Upper lobe of left lung (tissue), 6 donors: ENCODE data around the gene CRIP3. TPM values are rescaled to one million over a fixed set of nuclear protein-coding genes. Genes with fewer than 3 reads are reported as not detected.

Experiments
- ATAC-seq, 2 donors: fragments of 200-7000 bp; cut with Tn5 transposase; one replicate each; pipeline ENCODE4 v1.9.1; 2022; ENCODE audit warnings: mild to moderate bottlenecking in 2 of 2, moderate library complexity in 2 of 2; ENCODE audit not compliant: low FRiP score in 2 of 2
- DNase-seq, 2 donors: peaks; one replicate each; pipeline ENCODE4 v3.0.0-alpha.2; 2019 to 2020
- H3K27ac ChIP-seq, 4 donors: fragments of 200-600 bp; sonication (generic); one replicate each; pipeline ENCODE4 v1.5.1; 2016 to 2019
- H3K27me3 ChIP-seq, 4 donors: fragments of 200-600 bp; sonication (generic); one replicate each; pipeline ENCODE4 v1.5.1; 2017 to 2019
- H3K36me3 ChIP-seq, 4 donors: fragments of 200-600 bp; sonication (generic); one replicate each; pipeline ENCODE4 v1.5.1; 2016 to 2019
- H3K4me1 ChIP-seq, 4 donors: fragments of 200-600 bp; sonication (generic); one replicate each; pipeline ENCODE4 v1.5.1; 2018 to 2019
- H3K4me3 ChIP-seq, 4 donors: fragments of 200-600 bp; sonication (generic); one replicate each; pipeline ENCODE4 v1.5.1; 2017 to 2019; ENCODE audit warnings: mild to moderate bottlenecking in 2 of 4, moderate library complexity in 1 of 4
- H3K9me3 ChIP-seq, 4 donors: fragments of 200-600 bp; sonication (generic); one replicate each; pipeline ENCODE4 v1.5.1; 2018 to 2019
- EP300 ChIP-seq, 4 donors: sonication (generic); formaldehyde crosslinking; IDR thresholded peaks; one replicate each; pipeline ENCODE4 v1.5.1; 2017; ENCODE audit warnings: antibody characterized with exemption in 4 of 4, control low read depth in 2 of 4
- POLR2A ChIP-seq, 4 donors: fragments of 450-650 bp; IDR thresholded peaks; one replicate each; pipeline ENCODE4 v1.5.1; 2016 to 2017; ENCODE audit warnings: antibody characterized with exemption in 4 of 4, mild to moderate bottlenecking in 2 of 4
- POLR2AphosphoS5 ChIP-seq, 2 donors: sonication (generic); formaldehyde crosslinking; IDR thresholded peaks; one replicate each; pipeline ENCODE4 v1.5.1; 2017; ENCODE audit warnings: antibody characterized with exemption in 2 of 2
- whole genome bisulfite sequencing, 2 donors: methylation state at CpG; one replicate each; pipeline ENCODE4 v1.1.5; 2017 to 2018; 5-methylcytosine and 5-hydroxymethylcytosine counted together
- total RNA-seq, 6 donors: library from RNA; depleted of rRNA in 4 of 6; stranded (reverse); fragments of >200 nt in 4 of 6; gene quantifications; one replicate each; pipeline versions ENCODE4 v1.1.0 to v1.2.1, GENCODE V29; 2016 to 2021
- TF ChIP-seq, protein P1 (sequence below), 6 experiments: fragments of 450-650 bp in 4 of 6; fragments of 200-600 bp in 2 of 6; sonication (generic) in 2 of 6; IDR thresholded peaks; one replicate each; pipeline ENCODE4 v1.5.1; 2016 to 2019; ENCODE audit warnings: antibody characterized with exemption in 6 of 6
- donor health status: DM: no; HTN: no; CAD: no; lungs with moderate emphysema.
- donor health status: DM: no; HTN: yes; CAD: no; lungs with severe emphysema.

CRIP3 gene
- total RNA-seq, 6 donors from 2014 or later = 1.5 TPM; not detected in 5

DNA sequence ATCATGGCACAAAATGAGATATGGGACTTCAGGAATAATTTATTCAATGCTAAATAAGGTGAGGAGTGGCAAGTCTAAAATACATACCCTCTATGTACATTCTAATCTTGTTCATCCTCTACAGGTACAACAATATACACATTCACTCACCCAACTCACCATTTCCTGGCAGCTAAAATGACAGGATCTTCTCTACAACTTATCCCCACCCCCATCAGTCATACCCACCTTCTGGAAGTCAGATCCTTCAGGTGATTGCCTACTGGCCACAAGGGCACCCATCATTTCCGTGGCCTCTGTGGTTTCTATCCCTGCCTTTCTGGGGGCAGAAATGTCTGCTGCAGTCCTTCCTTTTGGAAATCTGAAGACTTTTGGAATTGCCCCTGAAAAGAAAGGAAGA is 22.8 kb upstream of the CRIP3 start:
- TF ChIP-seq EP300 (IDR thresholded peaks at IDR 0.05) (no peak), POLR2AphosphoS5 (IDR thresholded peaks at IDR 0.05) (no peak), POLR2A (IDR thresholded peaks at IDR 0.05) (no peak)
- TF ChIP-seq, protein P1, sequence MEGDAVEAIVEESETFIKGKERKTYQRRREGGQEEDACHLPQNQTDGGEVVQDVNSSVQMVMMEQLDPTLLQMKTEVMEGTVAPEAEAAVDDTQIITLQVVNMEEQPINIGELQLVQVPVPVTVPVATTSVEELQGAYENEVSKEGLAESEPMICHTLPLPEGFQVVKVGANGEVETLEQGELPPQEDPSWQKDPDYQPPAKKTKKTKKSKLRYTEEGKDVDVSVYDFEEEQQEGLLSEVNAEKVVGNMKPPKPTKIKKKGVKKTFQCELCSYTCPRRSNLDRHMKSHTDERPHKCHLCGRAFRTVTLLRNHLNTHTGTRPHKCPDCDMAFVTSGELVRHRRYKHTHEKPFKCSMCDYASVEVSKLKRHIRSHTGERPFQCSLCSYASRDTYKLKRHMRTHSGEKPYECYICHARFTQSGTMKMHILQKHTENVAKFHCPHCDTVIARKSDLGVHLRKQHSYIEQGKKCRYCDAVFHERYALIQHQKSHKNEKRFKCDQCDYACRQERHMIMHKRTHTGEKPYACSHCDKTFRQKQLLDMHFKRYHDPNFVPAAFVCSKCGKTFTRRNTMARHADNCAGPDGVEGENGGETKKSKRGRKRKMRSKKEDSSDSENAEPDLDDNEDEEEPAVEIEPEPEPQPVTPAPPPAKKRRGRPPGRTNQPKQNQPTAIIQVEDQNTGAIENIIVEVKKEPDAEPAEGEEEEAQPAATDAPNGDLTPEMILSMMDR (IDR thresholded peaks at IDR 0.05) = no peak
- no peak overlapping the region for H3K27ac ChIP-seq
- no peak for ATAC-seq
- WGBS, 2 donors = 64 to 67% methylated on average over 1 of the region's 1 CpG
- no peaks in the 10 kb centered on the region for H3K9me3 ChIP-seq
- no peaks in the 10 kb centered on the region for H3K27me3 ChIP-seq
- H3K4me1 ChIP-seq = no peaks in the 10 kb centered on the region
- no peak for DNase-seq
- H3K36me3 ChIP-seq = no peaks in the 10 kb centered on the region
- no peak overlapping the region for H3K4me3 ChIP-seq

DNA sequence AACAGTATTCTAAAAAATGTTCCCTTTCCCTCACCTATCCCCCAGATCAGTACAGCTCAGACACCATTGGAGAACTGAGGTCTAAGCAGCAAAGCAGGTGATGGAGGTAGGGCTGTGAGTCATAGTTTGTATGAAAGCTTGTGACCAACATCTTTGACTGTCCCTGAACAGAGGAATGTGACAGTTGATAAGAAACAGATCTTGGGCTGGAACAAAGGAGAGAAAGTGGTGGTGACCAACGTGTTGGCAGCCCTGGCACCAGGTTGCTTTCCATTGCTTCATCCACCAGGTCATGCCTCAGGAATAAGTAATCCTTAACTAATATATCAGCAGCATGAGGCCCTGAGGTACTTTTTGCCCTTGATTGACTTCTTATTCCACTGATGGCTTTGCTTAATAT is 19.9 kb upstream of the CRIP3 start:
- Histone ChIP-seq H3K4me3 (no peak overlapping the region), H3K27me3 (no peaks in the 10 kb centered on the region), H3K36me3 (no peaks in the 10 kb centered on the region), H3K9me3 (no peaks in the 10 kb centered on the region), H3K4me1 (no peaks in the 10 kb centered on the region), H3K27ac (no peak overlapping the region)
- no peak for TF ChIP-seq POLR2A (IDR thresholded peaks at IDR 0.05)
- TF ChIP-seq POLR2AphosphoS5 (IDR thresholded peaks at IDR 0.05) = no peak
- TF ChIP-seq EP300 (IDR thresholded peaks at IDR 0.05) = no peak
- TF ChIP-seq, protein P1 (IDR thresholded peaks at IDR 0.05) = no peak
- no peak for ATAC-seq
- no peak for DNase-seq
- 59 to 79% methylated on average over 1 of the region's 1 CpG for WGBS, 2 donors

- no peak for ATAC-seq
- WGBS, 2 donors = 63 to 75% methylated on average over 1 of the region's 1 CpG
- no peak for TF ChIP-seq POLR2A (IDR thresholded peaks at IDR 0.05)
- TF ChIP-seq, protein P1 (IDR thresholded peaks at IDR 0.05) = no peak
- no peak for TF ChIP-seq EP300 (IDR thresholded peaks at IDR 0.05)
- no peak for TF ChIP-seq POLR2AphosphoS5 (IDR thresholded peaks at IDR 0.05)
These were observed 17.2 kb upstream of the CRIP3 start for GRCh38 chr6:43325876-43326275.

DNA sequence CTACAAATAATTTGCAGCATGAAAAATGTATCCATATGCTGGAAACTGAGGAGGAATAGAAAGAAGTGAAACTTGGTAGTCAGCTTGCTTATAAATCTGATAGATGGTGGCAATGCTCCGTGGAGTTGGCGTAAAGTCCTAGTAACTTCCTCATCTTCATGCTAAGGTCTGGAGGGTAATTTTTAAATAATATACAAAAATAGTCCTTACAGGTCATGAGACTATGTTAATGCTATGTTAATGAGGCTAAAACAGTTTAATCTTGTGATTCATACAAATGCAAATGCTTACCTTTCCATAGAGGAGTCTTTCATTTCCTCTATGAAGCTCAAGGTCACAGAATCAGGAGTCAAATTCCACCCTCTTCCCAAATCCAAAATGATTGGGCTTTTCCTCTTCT is 9.4 kb upstream of the CRIP3 start:
- no peak for DNase-seq
- TF ChIP-seq POLR2AphosphoS5 (IDR thresholded peaks at IDR 0.05) (no peak), EP300 (IDR thresholded peaks at IDR 0.05) (no peak), POLR2A (IDR thresholded peaks at IDR 0.05) (no peak)
- TF ChIP-seq, protein P1 (IDR thresholded peaks at IDR 0.05) = no peak
- Histone ChIP-seq H3K4me3 (no peak overlapping the region), H3K27me3 (no peaks in the 10 kb centered on the region), H3K36me3 (no peaks in the 10 kb centered on the region), H3K9me3 (no peaks in the 10 kb centered on the region), H3K4me1 (peaks cover 0 to 5% (median 2%) of the 10 kb centered on the region in 4 donors), H3K27ac (no peak overlapping the region)
- no peak for ATAC-seq
- 78 to 85% methylated on average over 2 of the region's 2 CpGs for WGBS, 2 donors

More at GRCh38 chr6:43325876-43326275, 17.2 kb upstream of the CRIP3 start:
- Histone ChIP-seq H3K27me3 (no peaks in the 10 kb centered on the region), H3K4me1 (no peaks in the 10 kb centered on the region), H3K9me3 (no peaks in the 10 kb centered on the region), H3K36me3 (no peaks in the 10 kb centered on the region), H3K27ac (no peak overlapping the region), H3K4me3 (no peak overlapping the region)
- DNase-seq = no peak

GRCh38 chr6:43313813-43314212 is 5.2 kb upstream of the CRIP3 start:
- Histone ChIP-seq H3K27ac (no peak overlapping the region), H3K4me1 (peaks cover 1 to 17% (median 9%) of the 10 kb centered on the region in 4 donors), H3K9me3 (no peaks in the 10 kb centered on the region), H3K27me3 (no peaks in the 10 kb centered on the region), H3K36me3 (no peaks in the 10 kb centered on the region), H3K4me3 (no peak overlapping the region)
- 81 to 91% methylated on average over 1 of the region's 1 CpG for WGBS, 2 donors
- DNase-seq (no peak), ATAC-seq (no peak)
- TF ChIP-seq, protein P1 (IDR thresholded peaks at IDR 0.05) = no peak
- TF ChIP-seq POLR2AphosphoS5 (IDR thresholded peaks at IDR 0.05) = no peak
- TF ChIP-seq POLR2A (IDR thresholded peaks at IDR 0.05) = no peak
- TF ChIP-seq EP300 (IDR thresholded peaks at IDR 0.05) = no peak
